ENCODE data around the gene CRX. TPM values are rescaled to one million over a fixed set of nuclear protein-coding genes. Genes with fewer than 3 reads are reported as not detected.

Gene CRX
- total and polyA plus RNA-seq, 2 of the 13 experiments (the other 11 are each of a cell fraction or from before 2014, with no cell fraction given): not detected

DNA sequence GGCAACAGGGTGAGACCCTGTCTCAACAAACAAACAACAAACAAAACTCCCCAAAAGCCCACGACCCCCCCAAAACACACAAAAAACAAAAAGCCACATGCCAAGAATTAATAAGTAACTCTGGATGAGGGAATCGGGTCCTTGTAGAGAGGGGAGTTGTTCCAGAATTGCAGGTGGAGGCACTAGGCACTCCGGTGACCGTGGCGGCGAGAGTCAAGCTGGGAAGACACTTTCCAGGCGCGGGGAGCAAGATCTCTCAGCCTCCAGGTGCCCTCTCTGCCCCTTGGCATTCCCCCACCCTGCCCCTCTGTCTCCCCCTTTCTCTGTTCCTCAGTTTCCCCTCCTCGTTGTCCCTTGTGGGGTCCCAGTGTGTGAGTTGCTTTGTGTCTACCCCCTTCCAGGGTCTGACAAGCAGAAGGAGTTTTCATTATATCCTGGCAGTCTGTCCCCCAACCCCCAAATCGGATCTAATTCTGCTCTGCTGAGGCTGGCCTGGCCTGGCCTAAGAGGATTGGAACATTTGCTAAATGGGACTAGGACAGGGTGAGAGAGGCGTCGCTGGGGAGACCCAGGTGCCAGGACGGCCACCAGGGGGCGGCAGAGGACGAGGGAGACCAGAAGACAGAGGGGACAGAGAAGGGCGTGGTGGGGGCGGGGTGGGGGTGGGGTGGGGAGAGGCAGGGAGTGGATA, 8.3 kb upstream of the CRX start:
- no peak overlapping the region for H2AFZ ChIP-seq (ENCODE audit: low read length)
- WGBS (ENCODE audit: low lambda C conversion rate): 12% methylated on average over 17 of the region's 17 CpGs
- TF ChIP-seq, protein P1, sequence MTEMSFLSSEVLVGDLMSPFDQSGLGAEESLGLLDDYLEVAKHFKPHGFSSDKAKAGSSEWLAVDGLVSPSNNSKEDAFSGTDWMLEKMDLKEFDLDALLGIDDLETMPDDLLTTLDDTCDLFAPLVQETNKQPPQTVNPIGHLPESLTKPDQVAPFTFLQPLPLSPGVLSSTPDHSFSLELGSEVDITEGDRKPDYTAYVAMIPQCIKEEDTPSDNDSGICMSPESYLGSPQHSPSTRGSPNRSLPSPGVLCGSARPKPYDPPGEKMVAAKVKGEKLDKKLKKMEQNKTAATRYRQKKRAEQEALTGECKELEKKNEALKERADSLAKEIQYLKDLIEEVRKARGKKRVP (CRISPR knock-in tag; IDR thresholded peaks at IDR 0.05): no peak
- TF ChIP-seq TBX2 (CRISPR knock-in tag; IDR thresholded peaks at IDR 0.05; ENCODE audit: borderline replicate concordance) (no peak), GPN1 (CRISPR knock-in tag; IDR thresholded peaks at IDR 0.05; ENCODE audit: borderline replicate concordance) (no peak), CCAR2 (optimal IDR thresholded peaks at IDR 0.05; ENCODE audit: low read depth, low read length) (no peak), STAG1 (CRISPR knock-in tag; IDR thresholded peaks at IDR 0.05) (peak; percentile 48), KDM2A (CRISPR knock-in tag; IDR thresholded peaks at IDR 0.05; ENCODE audit: borderline replicate concordance, low read depth) (0 out of 2 replicates have a peak, but pooled peaks have one; percentile 38)
- TF ChIP-seq, protein P2, sequence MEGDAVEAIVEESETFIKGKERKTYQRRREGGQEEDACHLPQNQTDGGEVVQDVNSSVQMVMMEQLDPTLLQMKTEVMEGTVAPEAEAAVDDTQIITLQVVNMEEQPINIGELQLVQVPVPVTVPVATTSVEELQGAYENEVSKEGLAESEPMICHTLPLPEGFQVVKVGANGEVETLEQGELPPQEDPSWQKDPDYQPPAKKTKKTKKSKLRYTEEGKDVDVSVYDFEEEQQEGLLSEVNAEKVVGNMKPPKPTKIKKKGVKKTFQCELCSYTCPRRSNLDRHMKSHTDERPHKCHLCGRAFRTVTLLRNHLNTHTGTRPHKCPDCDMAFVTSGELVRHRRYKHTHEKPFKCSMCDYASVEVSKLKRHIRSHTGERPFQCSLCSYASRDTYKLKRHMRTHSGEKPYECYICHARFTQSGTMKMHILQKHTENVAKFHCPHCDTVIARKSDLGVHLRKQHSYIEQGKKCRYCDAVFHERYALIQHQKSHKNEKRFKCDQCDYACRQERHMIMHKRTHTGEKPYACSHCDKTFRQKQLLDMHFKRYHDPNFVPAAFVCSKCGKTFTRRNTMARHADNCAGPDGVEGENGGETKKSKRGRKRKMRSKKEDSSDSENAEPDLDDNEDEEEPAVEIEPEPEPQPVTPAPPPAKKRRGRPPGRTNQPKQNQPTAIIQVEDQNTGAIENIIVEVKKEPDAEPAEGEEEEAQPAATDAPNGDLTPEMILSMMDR (CRISPR knock-in tag; IDR thresholded peaks at IDR 0.05): peak; percentile 78
- TF ChIP-seq, protein P3, sequence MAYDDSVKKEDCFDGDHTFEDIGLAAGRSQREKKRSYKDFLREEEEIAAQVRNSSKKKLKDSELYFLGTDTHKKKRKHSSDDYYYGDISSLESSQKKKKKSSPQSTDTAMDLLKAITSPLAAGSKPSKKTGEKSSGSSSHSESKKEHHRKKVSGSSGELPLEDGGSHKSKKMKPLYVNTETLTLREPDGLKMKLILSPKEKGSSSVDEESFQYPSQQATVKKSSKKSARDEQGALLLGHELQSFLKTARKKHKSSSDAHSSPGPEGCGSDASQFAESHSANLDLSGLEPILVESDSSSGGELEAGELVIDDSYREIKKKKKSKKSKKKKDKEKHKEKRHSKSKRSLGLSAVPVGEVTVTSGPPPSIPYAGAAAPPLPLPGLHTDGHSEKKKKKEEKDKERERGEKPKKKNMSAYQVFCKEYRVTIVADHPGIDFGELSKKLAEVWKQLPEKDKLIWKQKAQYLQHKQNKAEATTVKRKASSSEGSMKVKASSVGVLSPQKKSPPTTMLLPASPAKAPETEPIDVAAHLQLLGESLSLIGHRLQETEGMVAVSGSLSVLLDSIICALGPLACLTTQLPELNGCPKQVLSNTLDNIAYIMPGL (CRISPR knock-in tag; IDR thresholded peaks at IDR 0.05; ENCODE audit: borderline replicate concordance in 1 of 2, low read depth in 1 of 2): no peak
- TF ChIP-seq, protein P4, sequence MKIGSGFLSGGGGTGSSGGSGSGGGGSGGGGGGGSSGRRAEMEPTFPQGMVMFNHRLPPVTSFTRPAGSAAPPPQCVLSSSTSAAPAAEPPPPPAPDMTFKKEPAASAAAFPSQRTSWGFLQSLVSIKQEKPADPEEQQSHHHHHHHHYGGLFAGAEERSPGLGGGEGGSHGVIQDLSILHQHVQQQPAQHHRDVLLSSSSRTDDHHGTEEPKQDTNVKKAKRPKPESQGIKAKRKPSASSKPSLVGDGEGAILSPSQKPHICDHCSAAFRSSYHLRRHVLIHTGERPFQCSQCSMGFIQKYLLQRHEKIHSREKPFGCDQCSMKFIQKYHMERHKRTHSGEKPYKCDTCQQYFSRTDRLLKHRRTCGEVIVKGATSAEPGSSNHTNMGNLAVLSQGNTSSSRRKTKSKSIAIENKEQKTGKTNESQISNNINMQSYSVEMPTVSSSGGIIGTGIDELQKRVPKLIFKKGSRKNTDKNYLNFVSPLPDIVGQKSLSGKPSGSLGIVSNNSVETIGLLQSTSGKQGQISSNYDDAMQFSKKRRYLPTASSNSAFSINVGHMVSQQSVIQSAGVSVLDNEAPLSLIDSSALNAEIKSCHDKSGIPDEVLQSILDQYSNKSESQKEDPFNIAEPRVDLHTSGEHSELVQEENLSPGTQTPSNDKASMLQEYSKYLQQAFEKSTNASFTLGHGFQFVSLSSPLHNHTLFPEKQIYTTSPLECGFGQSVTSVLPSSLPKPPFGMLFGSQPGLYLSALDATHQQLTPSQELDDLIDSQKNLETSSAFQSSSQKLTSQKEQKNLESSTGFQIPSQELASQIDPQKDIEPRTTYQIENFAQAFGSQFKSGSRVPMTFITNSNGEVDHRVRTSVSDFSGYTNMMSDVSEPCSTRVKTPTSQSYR (CRISPR knock-in tag; IDR thresholded peaks at IDR 0.05; ENCODE audit: borderline replicate concordance): peak; percentile 31; the same call in 1 of the 2 replicates
- TF ChIP-seq, protein P5, sequence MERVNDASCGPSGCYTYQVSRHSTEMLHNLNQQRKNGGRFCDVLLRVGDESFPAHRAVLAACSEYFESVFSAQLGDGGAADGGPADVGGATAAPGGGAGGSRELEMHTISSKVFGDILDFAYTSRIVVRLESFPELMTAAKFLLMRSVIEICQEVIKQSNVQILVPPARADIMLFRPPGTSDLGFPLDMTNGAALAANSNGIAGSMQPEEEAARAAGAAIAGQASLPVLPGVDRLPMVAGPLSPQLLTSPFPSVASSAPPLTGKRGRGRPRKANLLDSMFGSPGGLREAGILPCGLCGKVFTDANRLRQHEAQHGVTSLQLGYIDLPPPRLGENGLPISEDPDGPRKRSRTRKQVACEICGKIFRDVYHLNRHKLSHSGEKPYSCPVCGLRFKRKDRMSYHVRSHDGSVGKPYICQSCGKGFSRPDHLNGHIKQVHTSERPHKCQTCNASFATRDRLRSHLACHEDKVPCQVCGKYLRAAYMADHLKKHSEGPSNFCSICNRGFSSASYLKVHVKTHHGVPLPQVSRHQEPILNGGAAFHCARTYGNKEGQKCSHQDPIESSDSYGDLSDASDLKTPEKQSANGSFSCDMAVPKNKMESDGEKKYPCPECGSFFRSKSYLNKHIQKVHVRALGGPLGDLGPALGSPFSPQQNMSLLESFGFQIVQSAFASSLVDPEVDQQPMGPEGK (CRISPR knock-in tag; IDR thresholded peaks at IDR 0.05): peak; percentile 39; the same call in 1 of the 2 replicates
- ATAC-seq (peak; percentile 97), DNase-seq (ENCODE audit: low spot score) (peak; percentile 58), FAIRE-seq (no peak)
- no TSS peak for BruUV-seq (replicated peaks)
- in situ Hi-C loops (cut with HindIII; ENCODE audit: extremely low pct_ligation_motif_present, low pct_unique_long_range_greater_than_20kb): no loop called here
- H3K27ac ChIP-seq (ENCODE audit: extremely low read length, insufficient read depth, low read length): no peak overlapping the region
- no peaks in the 10 kb centered on the region for H3K9me3 ChIP-seq (ENCODE audit: low read length)
- intact Hi-C loops (cut with micrococcal nuclease; ENCODE audit: unreplicated experiment): loop anchor here (2.0 kb wide), 1 partner anchor 49 kb away; no protein-coding TSS in a partner anchor
- H3K9ac ChIP-seq (ENCODE audit: insufficient read depth, low read depth, low read length): no peak overlapping the region
- H3K4me3 ChIP-seq (replicated peaks in 1 of 3; ENCODE audit: insufficient read depth in 1 of 3, low read depth in 2 of 3, low read length in 3 of 3): no peak overlapping the region
- H3K27me3 ChIP-seq (ENCODE audit: control insufficient read depth in 1 of 2, insufficient read depth in 2 of 2, low read length in 2 of 2): no peaks in the 10 kb centered on the region
- no peaks in the 10 kb centered on the region for H3K36me3 ChIP-seq (replicated peaks in 1 of 2; ENCODE audit: control insufficient read depth in 1 of 2, insufficient read depth in 2 of 2, low read length in 2 of 2)
- ChIA-PET POLR2A (no interaction called here), CTCF (ENCODE audit: low intra/inter-chr PET ratio, low total read pairs) (interaction anchor here (0.6 to 1.2 kb wide), 3 partner anchors 49 to 55 kb away, joined by 3 to 4 read pairs (median 3); no protein-coding TSS in a partner anchor)
- H3K4me1 ChIP-seq (ENCODE audit: insufficient read depth, low read length): peaks cover 6% of the 10 kb centered on the region; the same call in 1 of the 2 replicates
- H4K20me1 ChIP-seq (ENCODE audit: insufficient read depth, low read length): no peaks in the 10 kb centered on the region
- H3K4me2 ChIP-seq (ENCODE audit: low read depth, low read length): peak overlapping the region; percentile 1; the same call in 1 of the 2 replicates
- no peaks in the 10 kb centered on the region for H3K79me2 ChIP-seq (ENCODE audit: insufficient read depth, low read length)

All from HepG2 (cell line).